ENCODE results near the gene CTSZ.

DNA sequence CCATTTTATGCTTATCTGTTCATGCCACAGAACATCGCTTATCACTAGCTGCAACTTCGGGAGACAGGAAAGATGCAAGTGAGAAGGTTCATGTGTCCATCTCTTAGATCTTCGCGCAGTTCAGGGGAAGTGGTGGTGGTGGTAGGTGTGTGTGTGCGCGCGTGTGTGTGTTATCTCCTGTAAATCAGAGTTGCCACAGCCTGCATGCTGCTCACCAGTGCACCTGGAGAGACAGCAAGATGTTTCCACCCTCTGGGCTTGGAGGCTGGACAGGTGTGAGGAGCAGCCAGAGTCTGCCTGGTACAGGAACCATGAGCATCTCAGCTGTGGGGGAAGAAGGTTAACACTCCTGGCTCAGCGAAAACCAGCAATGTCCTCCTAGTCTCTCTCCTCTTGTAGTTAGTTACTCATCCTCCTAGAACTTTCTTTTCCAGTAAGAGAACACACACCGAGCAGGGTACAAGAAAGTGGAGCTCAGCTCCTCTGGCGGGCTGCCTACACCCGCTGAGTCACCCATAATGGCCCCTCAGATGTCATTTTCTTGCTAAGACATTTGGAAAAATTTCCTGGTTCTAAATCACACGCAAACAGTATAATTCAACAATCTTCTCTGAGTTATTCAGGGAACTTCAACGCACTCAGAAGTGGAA is 7.0 kb upstream of the CTSZ start:
- TF ChIP-seq POLR2A (IDR thresholded peaks at IDR 0.05) (no peak), CTCF (IDR thresholded peaks at IDR 0.05) (no peak), POLR2AphosphoS5 (IDR thresholded peaks at IDR 0.05) (no peak)
